GM06990 (cell line): ENCODE measurements around the gene NSRP1.
"Not testable (repeated sequence)": the region's sequence is repeated elsewhere in the genome, so short reads cannot be mapped to it uniquely, and the experiment has no call there.

ENCODE experiments used
- DNase-seq: peaks from one replicate; pipeline ENCODE4 v3.0.0-alpha.2; 2011; ENCODE audit not compliant: insufficient read length; ENCODE audit errors: extremely low read depth
- H3K27me3 ChIP-seq: replicated peaks from 2 replicates; pipeline ENCODE4 v1.6.0; 2011; ENCODE audit warnings: low read length; ENCODE audit not compliant: control insufficient read depth, insufficient read depth
- H3K36me3 ChIP-seq: 2 replicates; pipeline ENCODE4 v1.5.1; 2011; ENCODE audit warnings: low read length; ENCODE audit not compliant: control insufficient read depth, insufficient read depth
- H3K4me3 ChIP-seq: replicated peaks from 2 replicates; pipeline ENCODE4 v1.5.1; 2011; ENCODE audit warnings: low read depth, mild to moderate bottlenecking, control low read depth, low read length
- TF ChIP-seq, protein P1 (sequence below): IDR thresholded peaks from 2 replicates; pipeline ENCODE4 v1.5.1; 2011; ENCODE audit warnings: low read length, control low read depth, mild to moderate bottlenecking, inconsistent platforms; ENCODE audit not compliant: insufficient read depth, poor library complexity, severe bottlenecking

NSRP1 gene

DNA sequence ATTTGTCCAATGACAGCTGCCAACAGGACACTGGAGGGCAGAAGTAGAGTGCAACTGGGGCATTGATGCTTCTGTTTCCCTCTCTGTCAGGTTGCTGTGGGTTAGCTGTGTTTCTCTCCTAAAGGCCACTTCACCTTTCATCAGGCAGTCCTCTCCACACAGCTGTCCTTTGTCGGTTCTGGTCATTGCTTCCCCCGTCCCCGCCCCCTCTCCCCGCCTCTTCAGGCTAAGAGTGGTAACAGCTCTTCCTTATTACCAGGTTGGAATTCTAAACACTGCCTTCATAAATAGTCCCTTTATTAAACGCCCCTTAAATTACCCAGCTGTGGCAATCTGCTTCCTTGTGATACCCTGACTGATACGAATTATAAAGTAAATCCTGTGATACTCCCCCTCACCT, 31.8 kb upstream of the NSRP1 start:
- Histone ChIP-seq H3K36me3 (no peaks in the 10 kb centered on the region), H3K4me3 (no peak overlapping the region), H3K27me3 (no peaks in the 10 kb centered on the region)
- DNase-seq, result no peak
- TF ChIP-seq, protein P1, sequence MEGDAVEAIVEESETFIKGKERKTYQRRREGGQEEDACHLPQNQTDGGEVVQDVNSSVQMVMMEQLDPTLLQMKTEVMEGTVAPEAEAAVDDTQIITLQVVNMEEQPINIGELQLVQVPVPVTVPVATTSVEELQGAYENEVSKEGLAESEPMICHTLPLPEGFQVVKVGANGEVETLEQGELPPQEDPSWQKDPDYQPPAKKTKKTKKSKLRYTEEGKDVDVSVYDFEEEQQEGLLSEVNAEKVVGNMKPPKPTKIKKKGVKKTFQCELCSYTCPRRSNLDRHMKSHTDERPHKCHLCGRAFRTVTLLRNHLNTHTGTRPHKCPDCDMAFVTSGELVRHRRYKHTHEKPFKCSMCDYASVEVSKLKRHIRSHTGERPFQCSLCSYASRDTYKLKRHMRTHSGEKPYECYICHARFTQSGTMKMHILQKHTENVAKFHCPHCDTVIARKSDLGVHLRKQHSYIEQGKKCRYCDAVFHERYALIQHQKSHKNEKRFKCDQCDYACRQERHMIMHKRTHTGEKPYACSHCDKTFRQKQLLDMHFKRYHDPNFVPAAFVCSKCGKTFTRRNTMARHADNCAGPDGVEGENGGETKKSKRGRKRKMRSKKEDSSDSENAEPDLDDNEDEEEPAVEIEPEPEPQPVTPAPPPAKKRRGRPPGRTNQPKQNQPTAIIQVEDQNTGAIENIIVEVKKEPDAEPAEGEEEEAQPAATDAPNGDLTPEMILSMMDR, result no peak

DNA sequence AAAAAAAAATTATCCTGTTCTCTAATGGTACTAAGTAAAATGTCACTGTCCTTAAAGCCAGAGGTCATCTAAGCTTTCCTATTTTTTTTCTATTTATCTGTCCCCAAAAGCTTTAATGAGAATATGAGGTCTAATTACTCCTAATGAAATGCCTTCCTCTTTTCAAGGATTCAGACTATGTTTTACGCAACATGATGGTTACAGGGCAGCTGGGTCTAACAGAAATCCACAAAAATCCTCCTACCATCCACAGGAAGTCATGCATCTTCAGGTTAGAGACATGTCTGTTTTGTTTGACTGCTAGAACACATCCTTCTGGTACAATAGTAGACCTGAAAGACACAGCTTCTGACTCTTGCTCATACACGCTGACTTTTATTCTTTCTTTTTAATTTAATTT, 29.7 kb upstream of the NSRP1 start:
- H3K36me3 ChIP-seq, result no peaks in the 10 kb centered on the region
- no peaks in the 10 kb centered on the region for H3K27me3 ChIP-seq
- DNase-seq, result no peak
- no peak overlapping the region for H3K4me3 ChIP-seq
- TF ChIP-seq, protein P1, result no peak

DNA sequence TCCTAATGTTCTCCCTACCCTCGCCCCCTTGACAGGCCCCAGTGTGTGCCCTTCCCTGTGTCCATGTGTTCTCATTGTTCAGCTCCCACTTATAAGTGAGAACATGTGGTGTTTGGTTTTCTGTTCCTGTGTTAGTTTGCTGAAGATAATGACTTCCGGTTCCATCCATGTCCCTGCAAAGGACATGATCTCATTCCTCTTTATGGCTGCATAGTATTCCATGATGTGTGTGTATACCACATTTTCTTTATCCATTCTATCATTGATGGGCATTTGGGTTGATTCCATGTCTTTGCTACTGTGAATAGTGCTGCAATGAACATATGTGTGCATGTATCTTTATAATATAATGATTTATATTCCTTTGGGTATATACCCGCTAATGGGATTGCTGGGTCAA, 29.2 kb upstream of the NSRP1 start:
- not testable (repeated sequence) for DNase-seq, H3K4me3 ChIP-seq, H3K36me3 ChIP-seq, H3K27me3 ChIP-seq

DNA sequence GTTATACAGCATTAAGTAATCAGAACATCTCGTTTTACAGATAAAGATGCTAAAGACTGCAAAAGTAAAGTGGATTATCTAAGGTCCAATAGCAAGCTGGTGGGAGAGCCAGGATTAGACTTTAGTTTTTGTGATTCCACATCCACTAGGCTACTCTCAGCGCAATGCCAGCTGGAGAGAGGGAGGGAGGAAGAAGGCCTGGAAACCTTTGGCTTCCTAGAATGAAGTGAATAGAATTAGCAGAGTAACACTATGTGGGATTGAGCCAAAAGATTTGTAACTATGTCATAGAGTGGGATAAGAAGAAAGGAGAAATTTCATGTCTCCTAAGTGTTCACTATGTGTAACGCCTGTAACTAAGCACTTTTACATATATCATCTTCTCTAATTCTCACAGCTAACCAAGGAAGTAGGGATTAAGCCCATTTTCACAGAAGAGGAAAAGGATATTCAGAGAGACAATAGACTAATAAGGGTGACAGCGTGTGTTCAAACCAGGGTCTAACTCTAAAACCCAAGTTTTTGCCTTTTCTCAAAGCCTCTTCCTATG, 25.4 kb upstream of the NSRP1 start:
- no peak for DNase-seq
- TF ChIP-seq, protein P1, result no peak
- no peaks in the 10 kb centered on the region for H3K36me3 ChIP-seq
- H3K4me3 ChIP-seq, result no peak overlapping the region
- no peaks in the 10 kb centered on the region for H3K27me3 ChIP-seq

DNA sequence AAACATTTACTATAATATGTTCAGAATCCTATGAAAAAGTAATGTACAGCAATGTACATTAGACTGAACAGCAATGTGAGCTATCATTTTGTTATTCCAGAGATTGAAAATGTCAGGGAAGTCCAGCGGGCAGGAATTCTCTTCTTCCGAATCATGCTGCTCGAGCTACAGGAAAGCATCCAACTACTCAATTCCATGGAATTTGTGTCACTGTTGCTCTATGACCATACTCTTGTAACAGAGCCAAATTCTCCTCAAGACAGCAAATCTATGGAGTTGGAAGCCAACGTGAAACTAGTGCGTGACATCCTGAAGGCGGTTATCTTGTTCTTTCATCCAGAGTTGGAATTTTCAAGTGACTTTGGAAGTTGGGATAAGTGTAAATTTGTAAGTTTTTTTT, 24.8 kb upstream of the NSRP1 start:
- Histone ChIP-seq H3K36me3 (no peaks in the 10 kb centered on the region), H3K4me3 (no peak overlapping the region), H3K27me3 (no peaks in the 10 kb centered on the region)
- TF ChIP-seq, protein P1, result no peak
- no peak for DNase-seq

DNA sequence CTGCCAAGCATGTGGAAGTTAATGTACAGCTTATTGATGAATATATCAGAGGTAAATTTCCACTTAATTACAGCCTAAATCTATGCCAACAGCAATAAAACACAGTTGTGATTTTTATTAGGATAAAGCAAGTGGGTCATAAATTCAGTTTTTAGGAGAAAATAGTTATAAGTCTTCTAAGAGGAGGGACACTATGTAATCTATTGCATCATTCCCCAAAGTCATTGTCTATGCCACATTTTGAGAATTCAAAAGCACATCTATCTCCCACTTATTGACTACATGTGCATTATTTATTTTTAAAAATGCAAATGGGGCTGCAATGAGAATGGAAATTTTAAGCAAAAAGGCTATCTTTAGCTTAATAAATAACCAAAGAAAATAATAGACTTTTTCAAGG, 23.7 kb upstream of the NSRP1 start:
- Histone ChIP-seq H3K4me3 (no peak overlapping the region), H3K36me3 (no peaks in the 10 kb centered on the region), H3K27me3 (no peaks in the 10 kb centered on the region)
- TF ChIP-seq, protein P1, result no peak
- no peak for DNase-seq
